ENCODE data around the gene PFDN5.

Gene PFDN5

DNA sequence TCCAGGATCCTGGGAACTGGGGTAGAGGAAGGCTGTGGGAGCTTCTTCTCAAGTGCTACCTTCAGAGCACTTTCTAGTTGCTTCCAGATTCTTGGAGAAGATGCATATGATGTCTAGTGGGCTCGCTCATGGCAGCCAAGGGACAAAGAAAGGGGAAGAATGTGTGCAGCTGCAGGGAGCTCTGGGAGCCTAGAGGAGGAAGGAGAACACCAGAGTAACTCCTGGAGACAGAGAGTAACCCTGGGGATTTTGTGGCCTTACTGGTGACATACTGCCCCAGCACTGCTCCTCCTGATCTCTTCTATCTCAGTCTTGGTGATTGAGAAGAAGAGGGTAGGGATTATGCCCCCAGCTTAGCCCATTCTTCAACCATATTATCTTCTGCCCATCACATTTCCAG lies 51.1 kb downstream of the PFDN5 start:
- Mint-ChIP-seq H3K4me1 (ENCODE audit: low read depth) (peaks cover 14% of the 10 kb centered on the region), H3K4me3 (no peak overlapping the region), H3K36me3 (ENCODE audit: low read depth) (no peaks in the 10 kb centered on the region), H3K27ac (no peak overlapping the region), H3K9me3 (no peaks in the 10 kb centered on the region), H3K27me3 (no peaks in the 10 kb centered on the region)

DNA sequence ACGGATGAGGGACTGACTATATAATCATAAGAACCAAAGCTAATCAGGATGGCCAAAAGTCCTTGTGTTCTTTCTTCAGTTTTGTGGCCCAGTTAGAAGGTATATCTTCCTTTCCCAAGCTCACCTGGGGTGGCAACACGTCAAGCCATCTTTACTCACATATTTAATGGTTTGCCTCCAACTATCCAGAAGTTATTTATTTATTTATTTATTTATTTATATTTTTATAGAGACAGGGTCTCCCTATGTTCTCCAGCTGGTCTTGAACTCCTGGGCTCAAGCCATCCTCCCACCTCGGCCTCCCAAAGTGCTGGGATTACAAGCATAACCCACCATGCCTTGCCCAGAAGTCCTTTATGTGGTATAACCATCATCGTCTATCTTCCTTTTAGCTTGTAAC lies 52.6 kb downstream of the PFDN5 start:
- H3K4me1 Mint-ChIP-seq (ENCODE audit: low read depth): peaks cover 19% of the 10 kb centered on the region
- no peaks in the 10 kb centered on the region for H3K36me3 Mint-ChIP-seq (ENCODE audit: low read depth)
- no peak overlapping the region for H3K27ac Mint-ChIP-seq
- H3K27me3 Mint-ChIP-seq: no peaks in the 10 kb centered on the region
- H3K4me3 Mint-ChIP-seq: no peak overlapping the region
- no peaks in the 10 kb centered on the region for H3K9me3 Mint-ChIP-seq
